Stimulated activated CD4-positive, alpha-beta T cell treated with anti-CD3 and anti-CD28 coated beads, Interleukin-4, amount 100 ng/mL, for 24 hours (primary cell): ENCODE results near the gene CISD3.

Experiments
- DNase-seq: peaks from one replicate; pipeline ENCODE4 v3.0.0-alpha.2; 2020

Gene CISD3

GRCh38 chr17:38746004-38746848 lies 16.1 kb downstream of the CISD3 start:
- no peak for DNase-seq

- DNase-seq, result no peak
Measured at GRCh38 chr17:38746849-38747462, 16.8 kb downstream of the CISD3 start.

GRCh38 chr17:38747463-38748148 lies 17.5 kb downstream of the CISD3 start:
- DNase-seq, result no peak

GRCh38 chr17:38748149-38748891 lies 18.2 kb downstream of the CISD3 start, which contains the start of gene PCGF2:
TSS of gene PCGF2 (minus strand) at chr17:38748336. CDS start at chr17:38740402, 7,934 bp downstream.
- no peak for DNase-seq

GRCh38 chr17:38748892-38749222 lies 18.7 kb downstream of the CISD3 start:
- no peak for DNase-seq

GRCh38 chr17:38749223-38750043 lies 19.3 kb downstream of the CISD3 start:
- no peak for DNase-seq

GRCh38 chr17:38750044-38750311 lies 19.8 kb downstream of the CISD3 start:
- no peak for DNase-seq

GRCh38 chr17:38750312-38751121 lies 20.4 kb downstream of the CISD3 start:
- DNase-seq, result no peak

GRCh38 chr17:38751144-38751807 lies 21.1 kb downstream of the CISD3 start:
- no peak for DNase-seq

- DNase-seq, result peak; percentile 86
Measured at GRCh38 chr17:38751808-38752307, 21.7 kb downstream of the CISD3 start.

- DNase-seq, result peak; percentile 99
Measured at GRCh38 chr17:38752308-38753070, 22.3 kb downstream of the CISD3 start, which contains the start of gene PSMB3. TSS of gene PSMB3 (plus strand) at chr17:38752741. CDS start at chr17:38752827, 86 bp downstream.

GRCh38 chr17:38753071-38753506 lies 22.9 kb downstream of the CISD3 start:
- DNase-seq, result no peak

- DNase-seq, result peak; percentile 36
Measured at GRCh38 chr17:38761612-38762011, 31.5 kb downstream of the CISD3 start.

GRCh38 chr17:38762231-38762630 lies 32.1 kb downstream of the CISD3 start:
- no peak for DNase-seq

GRCh38 chr17:38766341-38766740 lies 36.2 kb downstream of the CISD3 start:
- DNase-seq, result no peak

GRCh38 chr17:38768417-38768816 lies 38.3 kb downstream of the CISD3 start:
- DNase-seq, result no peak

- DNase-seq, result no peak
Measured at GRCh38 chr17:38773258-38773657, 43.1 kb downstream of the CISD3 start.

GRCh38 chr17:38777641-38778250 lies 47.6 kb downstream of the CISD3 start:
- DNase-seq, result no peak
